NCI-H2227 (cell line): Measurements from ENCODE around the gene XXYLT1.
"Not testable (repeated sequence)": the region's sequence is repeated elsewhere in the genome, so short reads cannot be mapped to it uniquely, and the experiment has no call there.

ENCODE experiments used
- DNase-seq: peaks from one replicate; lab custom pipeline; 2025; ENCODE audit not compliant: unreplicated experiment; lab: John Stamatoyannopoulos, UW

Gene XXYLT1

DNA sequence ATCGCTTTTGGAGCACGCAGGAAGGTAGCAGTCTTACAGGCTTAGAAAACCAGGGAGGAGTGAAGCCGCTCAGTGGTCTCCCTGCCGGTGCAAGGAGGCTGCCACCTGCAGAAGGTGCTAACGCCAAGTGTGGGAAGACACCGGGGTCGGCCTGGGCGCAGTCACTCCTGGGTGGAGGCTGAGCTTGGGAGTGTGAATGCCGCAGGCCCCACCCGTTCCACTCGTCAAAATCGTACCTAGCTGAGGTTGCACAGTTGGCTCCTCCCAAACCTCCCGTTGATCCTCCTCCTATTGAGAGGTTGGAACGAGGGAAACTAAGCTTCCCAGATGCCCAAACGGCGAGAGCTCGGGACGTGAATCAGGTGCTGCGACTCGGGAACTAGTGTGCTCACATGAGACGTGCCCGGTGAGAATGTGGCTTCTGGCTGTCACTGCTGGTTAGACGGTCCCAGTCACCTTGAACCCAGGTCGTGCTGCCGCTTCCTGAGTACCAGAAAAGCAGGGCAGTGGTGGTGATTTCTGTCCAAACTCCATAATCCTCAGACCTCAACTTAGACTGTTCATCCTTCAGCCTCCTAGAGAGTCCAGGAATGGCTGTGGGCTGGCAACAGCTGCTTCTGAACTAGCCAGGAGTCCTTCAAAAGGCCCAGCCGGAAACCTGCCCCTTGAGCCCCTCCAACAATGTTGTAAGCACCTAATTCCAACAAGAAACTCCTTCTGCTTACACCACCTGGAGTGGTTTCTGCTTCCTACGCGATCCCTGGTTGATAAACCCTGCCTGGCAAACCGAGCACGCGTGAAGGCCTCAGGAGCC is 156.0 kb downstream of the XXYLT1 start:
- no peak for DNase-seq

DNA sequence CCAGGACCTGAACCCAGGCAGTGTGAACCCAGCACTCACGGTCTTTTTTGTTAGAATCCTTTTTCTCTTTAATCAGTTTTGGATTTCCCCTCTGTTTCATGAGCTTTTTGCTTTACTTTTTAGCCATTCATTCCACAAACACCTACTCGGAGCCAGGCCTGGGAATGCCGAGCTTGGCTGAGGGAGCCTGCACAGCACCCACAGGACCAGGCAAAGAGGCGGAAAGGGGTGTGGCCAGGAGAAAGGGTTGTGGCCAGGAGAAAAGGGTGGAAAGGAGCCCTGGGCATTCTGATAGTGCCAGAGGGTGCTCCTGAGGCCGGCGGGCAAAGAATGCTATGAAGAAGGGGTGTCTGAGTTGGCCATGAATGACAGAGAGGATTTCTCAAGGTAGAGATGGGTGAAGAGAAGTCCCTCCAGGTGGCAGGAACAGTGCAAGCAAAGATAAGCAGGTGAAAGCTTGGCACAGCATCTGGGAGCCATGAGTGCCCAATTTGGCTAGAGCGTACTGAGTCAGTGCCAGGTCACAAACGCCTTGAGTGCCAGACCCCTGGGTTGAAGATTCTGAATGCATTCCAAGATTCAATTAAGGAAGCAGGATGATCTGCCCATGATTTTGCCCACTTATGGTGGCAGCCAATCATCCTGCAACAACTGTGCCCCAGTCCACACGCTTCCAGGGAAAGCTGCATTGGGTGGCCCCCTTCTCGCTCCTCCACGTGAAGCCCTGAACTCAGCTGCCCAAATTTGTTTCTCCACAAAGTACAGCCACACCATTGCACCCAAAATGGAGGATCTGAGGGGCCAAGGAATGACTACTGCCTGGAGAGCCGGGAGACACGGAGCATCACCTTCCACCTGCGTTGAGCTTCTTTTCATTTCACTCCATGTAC is 157.2 kb downstream of the XXYLT1 start:
- DNase-seq = no peak

DNA sequence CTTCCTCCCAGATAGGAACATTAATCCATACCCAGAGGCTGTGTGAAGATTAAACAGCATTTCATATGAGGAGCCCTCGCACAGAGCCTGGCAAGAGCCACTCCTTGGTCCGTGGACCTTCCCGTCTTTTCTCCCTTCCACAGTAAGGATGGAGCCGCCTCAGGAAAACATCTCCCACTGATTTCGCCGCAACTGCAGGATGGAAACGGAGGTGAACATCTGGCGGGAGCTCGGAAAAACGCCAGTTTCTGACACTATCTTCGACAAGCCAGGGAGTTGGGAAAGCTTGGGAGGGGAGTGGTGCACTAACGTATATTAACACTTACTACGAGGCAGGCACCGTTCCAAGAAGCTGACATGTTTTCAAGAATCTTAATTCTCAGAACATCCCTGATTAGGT is 157.9 kb downstream of the XXYLT1 start:
- no peak for DNase-seq

GRCh38 chr3:195112361-195112791 is 158.6 kb downstream of the XXYLT1 start:
- no peak for DNase-seq

- no peak for DNase-seq
Measured at GRCh38 chr3:195111766-195112165, 159.2 kb downstream of the XXYLT1 start.

DNA sequence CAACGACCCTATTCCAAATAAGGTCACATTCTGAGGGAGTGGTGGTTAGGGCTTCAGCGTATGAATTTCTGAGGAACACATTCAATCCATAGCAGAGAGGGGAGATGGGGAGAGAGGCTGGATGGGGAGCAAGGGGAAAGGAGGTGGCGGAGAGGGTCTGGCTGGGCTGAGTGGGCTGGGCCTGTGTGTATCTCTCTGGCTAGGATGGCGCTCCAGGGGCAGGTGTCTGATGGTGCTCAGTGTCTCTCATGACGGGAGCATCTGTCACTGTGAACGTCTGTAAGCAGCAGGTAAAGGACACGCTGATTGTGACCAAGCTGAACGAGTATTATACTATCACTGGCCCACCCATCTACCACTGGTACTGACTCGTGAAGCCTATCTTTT is 159.6 kb downstream of the XXYLT1 start:
- no peak for DNase-seq

DNA sequence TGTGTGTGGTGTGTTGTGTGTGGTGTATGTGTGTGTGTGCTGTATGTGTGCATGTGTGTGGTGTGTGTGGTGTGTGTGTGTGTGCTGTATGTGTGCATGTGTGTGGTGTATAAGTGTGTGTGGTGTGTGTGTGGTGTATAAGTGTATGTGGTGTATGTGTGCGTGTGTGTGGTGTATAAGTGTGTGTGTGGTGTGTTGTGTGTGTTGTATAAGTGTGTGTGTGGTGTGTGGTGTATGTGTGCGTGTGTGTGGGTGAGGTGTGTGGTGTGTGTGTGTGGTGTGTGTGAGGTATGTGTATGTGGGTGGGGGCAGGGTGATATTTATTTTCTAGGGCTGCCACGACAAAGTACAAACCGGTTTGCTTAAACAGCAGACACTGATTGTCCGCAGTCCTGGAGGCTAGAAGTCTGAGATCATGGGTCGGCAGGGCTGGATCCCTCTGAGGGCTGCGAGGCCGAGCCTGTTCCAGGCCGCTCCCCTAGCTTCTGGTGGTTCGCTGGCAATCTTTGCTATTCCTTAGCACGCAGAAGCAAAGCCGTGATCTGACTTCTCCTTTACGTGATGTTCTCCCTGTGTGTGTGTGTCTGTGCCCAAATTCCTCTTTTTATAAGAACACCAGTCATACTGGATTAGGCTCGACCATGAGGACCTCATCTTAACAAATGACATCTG is 160.2 kb downstream of the XXYLT1 start:
- no peak for DNase-seq

- no peak for DNase-seq
Measured at GRCh38 chr3:195109098-195109657, 161.8 kb downstream of the XXYLT1 start.

GRCh38 chr3:195107593-195107992 is 163.4 kb downstream of the XXYLT1 start:
- no peak for DNase-seq

- not testable (repeated sequence) for DNase-seq
Measured at GRCh38 chr3:195107031-195107430, 163.9 kb downstream of the XXYLT1 start.

DNA sequence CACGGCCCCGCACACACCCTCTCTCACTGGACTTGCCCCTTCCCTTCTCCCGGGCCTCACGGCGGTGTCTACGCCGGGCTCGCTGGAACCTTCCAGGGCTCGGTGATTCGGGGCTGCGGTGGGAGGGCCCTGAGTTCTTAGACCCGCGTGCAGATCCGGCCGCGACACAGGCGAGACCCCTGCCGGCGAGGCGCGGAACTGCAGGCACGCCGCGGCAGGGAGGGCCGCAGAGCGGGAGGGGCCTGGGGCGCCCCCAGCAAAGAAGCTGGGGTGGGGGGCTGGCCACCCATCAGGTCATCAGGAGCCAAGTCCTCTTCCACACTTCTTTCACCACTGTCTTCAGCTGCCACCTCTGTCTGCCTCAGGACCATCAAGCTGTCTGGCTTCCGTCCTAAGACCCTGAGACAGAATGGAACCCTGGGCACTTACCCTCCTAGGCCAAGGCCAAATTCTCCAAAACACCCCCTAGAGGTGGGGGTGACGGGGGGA is 164.5 kb downstream of the XXYLT1 start:
- DNase-seq = peak; percentile 69

- no peak for DNase-seq
Measured at GRCh38 chr3:195105841-195106417, 165.0 kb downstream of the XXYLT1 start.

DNA sequence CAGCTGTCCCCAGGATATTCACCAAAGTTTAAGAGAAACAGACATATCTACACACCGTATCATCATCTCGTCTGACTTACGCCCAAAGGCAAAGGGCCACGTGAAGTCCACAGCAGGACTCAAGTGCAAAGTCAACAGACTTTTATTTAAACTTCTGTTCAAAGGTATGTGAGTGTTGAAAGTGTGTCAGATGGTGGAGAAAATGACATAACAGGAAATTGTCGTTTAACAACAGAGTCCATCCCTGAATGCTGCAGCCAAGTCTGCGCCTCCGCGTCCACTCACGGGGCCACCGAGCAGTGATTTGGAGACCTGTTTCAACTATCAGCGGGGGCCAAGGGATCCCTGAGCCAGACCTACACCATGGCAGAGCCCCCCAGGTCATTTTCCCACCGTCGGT is 165.6 kb downstream of the XXYLT1 start:
- DNase-seq = no peak

DNA sequence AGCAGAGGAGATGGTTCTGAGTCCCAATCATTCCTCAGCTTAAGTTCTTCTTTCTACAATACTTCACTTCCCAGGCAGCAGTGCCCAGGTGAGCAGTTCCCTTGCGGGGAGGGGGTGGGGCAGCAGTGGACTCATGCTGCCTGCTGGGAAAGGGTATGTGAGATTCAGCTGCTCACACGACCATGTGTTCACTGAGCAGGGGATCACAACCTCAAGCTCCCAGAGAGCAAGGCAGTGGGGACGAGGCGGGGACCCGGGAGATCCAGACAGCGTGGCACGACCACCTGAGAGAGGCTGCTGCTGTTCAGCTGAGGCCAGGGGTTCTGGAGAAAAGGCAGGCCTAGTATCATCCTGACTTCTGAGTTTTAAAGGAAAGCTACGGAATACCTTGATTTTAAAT is 166.6 kb downstream of the XXYLT1 start:
- DNase-seq = no peak

DNA sequence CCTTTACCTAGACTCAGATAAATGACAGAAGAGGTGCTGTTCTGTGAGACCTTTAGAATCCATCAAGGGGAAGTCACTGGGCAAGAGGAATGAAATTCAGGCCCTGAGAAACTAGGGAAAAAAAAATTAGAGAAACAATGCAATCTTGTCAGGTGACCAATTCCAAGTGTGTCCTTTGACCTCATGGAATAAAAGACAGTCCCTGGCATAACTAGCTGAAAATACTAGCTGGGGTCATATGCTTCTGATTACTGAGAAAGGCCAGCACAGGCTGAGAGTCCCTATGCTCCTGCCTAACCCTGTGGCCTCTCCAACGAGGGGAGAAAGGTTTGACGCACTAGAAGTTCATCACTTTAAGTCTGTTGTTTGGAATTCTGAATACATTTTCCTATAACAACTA is 167.3 kb downstream of the XXYLT1 start:
- no peak for DNase-seq

- no peak for DNase-seq
Measured at GRCh38 chr3:195102609-195103467, 168.1 kb downstream of the XXYLT1 start.

DNA sequence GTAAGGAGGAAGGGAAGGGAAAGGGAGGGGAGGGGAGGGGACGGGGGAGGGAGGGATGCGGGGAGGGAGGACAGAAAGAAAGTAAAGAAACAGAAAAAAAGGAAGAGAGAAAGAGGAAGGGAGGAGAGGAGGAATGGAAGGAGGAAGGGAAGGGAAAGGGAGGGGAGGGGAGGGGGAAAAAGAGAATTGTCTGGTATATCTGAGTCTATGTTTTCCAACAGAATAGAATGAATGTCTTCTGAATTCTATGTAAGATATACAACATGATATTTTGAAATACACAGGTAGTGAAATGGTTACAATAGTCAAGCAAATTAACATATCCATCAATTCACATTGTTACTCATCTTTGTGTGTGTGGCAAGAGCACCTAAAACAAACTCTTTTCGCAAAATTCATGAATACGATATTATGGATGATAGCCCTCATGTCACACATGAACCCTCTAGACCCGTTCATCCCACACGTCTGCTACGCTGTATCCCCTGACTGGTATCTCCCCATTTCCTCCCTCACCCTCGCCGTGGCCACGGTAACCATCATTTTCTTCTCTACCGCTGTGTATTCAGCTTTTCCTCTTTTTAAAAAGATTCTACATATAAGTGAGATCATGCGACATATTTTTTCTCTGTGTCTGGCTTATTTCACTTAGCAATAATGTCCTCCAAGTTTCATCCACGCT is 168.9 kb downstream of the XXYLT1 start:
- DNase-seq = no peak

- DNase-seq = no peak
Measured at GRCh38 chr3:195101001-195101583, 169.9 kb downstream of the XXYLT1 start.
